ENCODE results near the gene CPEB4.
A peak's percentile ranks its signal among the peaks of the same experiment; 100 is the strongest.

The CPEB4 gene

GRCh38 chr5:173950829-173951228 lies 62.7 kb downstream of the CPEB4 start:
- no peak for DNase-seq (ENCODE audit: low spot score)

GRCh38 chr5:173953528-173954090 lies 65.5 kb downstream of the CPEB4 start:
- DNase-seq (ENCODE audit: low spot score): peak; percentile 54

- no peak for DNase-seq (ENCODE audit: low spot score)
Observed at GRCh38 chr5:173954671-173955521, 66.7 kb downstream of the CPEB4 start.

GRCh38 chr5:173960986-173961385 lies 72.8 kb downstream of the CPEB4 start:
- DNase-seq (ENCODE audit: low spot score): no peak

- DNase-seq (ENCODE audit: low spot score): no peak
Observed at GRCh38 chr5:173961418-173961817, 73.3 kb downstream of the CPEB4 start.

- no peak for DNase-seq (ENCODE audit: low spot score)
Observed at GRCh38 chr5:173962436-173962972, 74.4 kb downstream of the CPEB4 start.

GRCh38 chr5:173963182-173963838 lies 75.2 kb downstream of the CPEB4 start:
- DNase-seq (ENCODE audit: low spot score): peak; percentile 85

- peak; percentile 53 for DNase-seq (ENCODE audit: low spot score)
Observed at GRCh38 chr5:173963867-173964441, 75.8 kb downstream of the CPEB4 start.

GRCh38 chr5:173964506-173964905 lies 76.4 kb downstream of the CPEB4 start:
- no peak for DNase-seq (ENCODE audit: low spot score)

GRCh38 chr5:173967241-173967640 lies 79.1 kb downstream of the CPEB4 start:
- DNase-seq (ENCODE audit: low spot score): no peak

- no peak for DNase-seq (ENCODE audit: low spot score)
Observed at GRCh38 chr5:173968154-173968797, 80.1 kb downstream of the CPEB4 start.

GRCh38 chr5:173969167-173970049 lies 81.3 kb downstream of the CPEB4 start:
- DNase-seq (ENCODE audit: low spot score): peak; percentile 54

- DNase-seq (ENCODE audit: low spot score): no peak
Observed at GRCh38 chr5:173970878-173971650, 82.9 kb downstream of the CPEB4 start.

- DNase-seq (ENCODE audit: low spot score): no peak
Observed at GRCh38 chr5:173971681-173972345, 83.7 kb downstream of the CPEB4 start.

- no peak for DNase-seq (ENCODE audit: low spot score)
Observed at GRCh38 chr5:173972607-173972924, 84.4 kb downstream of the CPEB4 start.

GRCh38 chr5:173972925-173973615 lies 84.9 kb downstream of the CPEB4 start:
- DNase-seq (ENCODE audit: low spot score): peak; percentile 91

GRCh38 chr5:173973616-173973969 lies 85.4 kb downstream of the CPEB4 start:
- DNase-seq (ENCODE audit: low spot score): no peak

- no peak for DNase-seq (ENCODE audit: low spot score)
Observed at GRCh38 chr5:173974688-173975239, 86.6 kb downstream of the CPEB4 start.
